ENCODE data around the gene WNT5B.
A peak's percentile ranks its signal among the peaks of the same experiment; 100 is the strongest.

WNT5B gene

GRCh38 chr12:1628666-1629337, at the start of gene WNT5B:
TSS of gene WNT5B (plus strand) at chr12:1629231. CDS start at chr12:1631355, 2,124 bp downstream.
- no peak for DNase-seq

GRCh38 chr12:1579651-1580435, 49.2 kb upstream of the WNT5B start:
- DNase-seq = no peak

- no peak for DNase-seq
Measured at GRCh38 chr12:1580526-1580925, 48.5 kb upstream of the WNT5B start.

- DNase-seq = no peak
Measured at GRCh38 chr12:1581973-1582708, 46.9 kb upstream of the WNT5B start.

GRCh38 chr12:1582709-1583050, 46.4 kb upstream of the WNT5B start:
- no peak for DNase-seq

GRCh38 chr12:1583421-1584078, 45.5 kb upstream of the WNT5B start:
- peak in 37 of 56 donors; percentile 18 to 82 (median 42) for DNase-seq

- no peak for DNase-seq
Measured at GRCh38 chr12:1584326-1584725, 44.7 kb upstream of the WNT5B start.

- DNase-seq = no peak
Measured at GRCh38 chr12:1587927-1588574, 41.0 kb upstream of the WNT5B start.

GRCh38 chr12:1588575-1588947, 40.5 kb upstream of the WNT5B start:
- DNase-seq = no peak

- DNase-seq = peak in 34 of 56 donors; percentile 12 to 67 (median 40)
Measured at GRCh38 chr12:1590221-1590979, 38.6 kb upstream of the WNT5B start.

GRCh38 chr12:1591034-1591433, 38.0 kb upstream of the WNT5B start:
- DNase-seq = no peak

- DNase-seq = no peak
Measured at GRCh38 chr12:1591543-1591942, 37.5 kb upstream of the WNT5B start.

GRCh38 chr12:1592444-1593173, 36.4 kb upstream of the WNT5B start:
- DNase-seq = peak in 34 of 56 donors; percentile 17 to 79 (median 42)

GRCh38 chr12:1593174-1594005, 35.6 kb upstream of the WNT5B start:
- peak in 20 of 56 donors; percentile 13 to 79 (median 54) for DNase-seq

- DNase-seq = peak in 8 of 56 donors; percentile 22 to 77 (median 60)
Measured at GRCh38 chr12:1594006-1594260, 35.1 kb upstream of the WNT5B start.

GRCh38 chr12:1594261-1595025, 34.6 kb upstream of the WNT5B start, which contains the start of gene FBXL14:
TSS of gene FBXL14 (minus strand) at chr12:1594581. CDS start at chr12:1594066, 515 bp downstream.
- peak in 55 of 56 donors; percentile 38 to 93 (median 83) for DNase-seq

- peak in 16 of 56 donors; percentile 13 to 82 (median 38) for DNase-seq
Measured at GRCh38 chr12:1595026-1595561, 33.9 kb upstream of the WNT5B start.

All from amygdala (tissue), 56 donors.